Esophagus muscularis mucosa (tissue), 4 donors: ENCODE measurements around the gene MTMR12. TPM values are rescaled to one million over a fixed set of nuclear protein-coding genes. Genes with fewer than 3 reads are reported as not detected.

Experiments
- DNase-seq: peaks from one replicate; pipeline ENCODE4 v3.0.0-alpha.2; 2017; ENCODE audit errors: extremely low spot score
- H3K27ac ChIP-seq, 4 donors: fragments of 200-600 bp; sonication (generic); replicated peaks in 1 of 4; 1 replicate in 3 of 4; 2 replicates in 1 of 4; pipeline ENCODE4 v1.5.1; 2016 to 2019; ENCODE audit warnings: mild to moderate bottlenecking in 1 of 4
- H3K27me3 ChIP-seq, 4 donors: fragments of 200-600 bp; sonication (generic); one replicate each; pipeline versions ENCODE4 v1.5.1 to v1.6.0; 2016 to 2019
- H3K36me3 ChIP-seq, 4 donors: fragments of 200-600 bp; sonication (generic); one replicate each; pipeline ENCODE4 v1.5.1; 2016 to 2019
- H3K4me1 ChIP-seq, 4 donors: fragments of 200-600 bp; sonication (generic); one replicate each; pipeline ENCODE4 v1.5.1; 2016 to 2019
- H3K4me3 ChIP-seq, 4 donors: fragments of 200-600 bp; sonication (generic); 1 replicate in 2 of 4; 2 replicates in 2 of 4; pipeline ENCODE4 v1.5.1; 2016 to 2019; ENCODE audit warnings: mild to moderate bottlenecking in 4 of 4, moderate library complexity in 1 of 4
- H3K9me3 ChIP-seq, 4 donors: fragments of 200-600 bp; sonication (generic); 1 replicate in 3 of 4; 2 replicates in 1 of 4; pipeline ENCODE4 v1.5.1; 2016 to 2019
- CTCF ChIP-seq, 3 experiments: fragments of 200-600 bp in 2 of 3; fragments of 450-650 bp in 1 of 3; sonication (generic) in 2 of 3; IDR thresholded peaks; one replicate each; pipeline ENCODE4 v1.5.1; 2017 to 2019; ENCODE audit warnings: antibody characterized with exemption in 3 of 3, mild to moderate bottlenecking in 2 of 3, moderate library complexity in 1 of 3
- EP300 ChIP-seq: sonication (generic); formaldehyde crosslinking; IDR thresholded peaks from one replicate; pipeline ENCODE4 v1.6.1; 2017; ENCODE audit warnings: antibody characterized with exemption
- POLR2A ChIP-seq: fragments of 450-650 bp; IDR thresholded peaks from one replicate; pipeline ENCODE4 v1.6.1; 2017; ENCODE audit warnings: antibody characterized with exemption, moderate library complexity, mild to moderate bottlenecking, low read depth
- POLR2AphosphoS5 ChIP-seq, 2 donors: sonication (generic); formaldehyde crosslinking; IDR thresholded peaks; one replicate each; pipeline ENCODE4 v1.6.1; 2017; ENCODE audit warnings: antibody characterized with exemption in 2 of 2
- WGBS: methylation state at CpG from one replicate; pipeline ENCODE4 v1.1.5; 2018; 5-methylcytosine and 5-hydroxymethylcytosine counted together
- intact Hi-C: fragments of 100-400 bp; cut with DNase I; formaldehyde crosslinking; loops from one replicate; pipeline ENCODE4 v1.15.1; 2023
- total RNA-seq, 4 donors: library from RNA; depleted of rRNA; stranded (reverse); fragments of >200 nt; gene quantifications; one replicate each; pipeline versions ENCODE4 v1.1.0 to v1.2.1, GENCODE V29; 2016

Gene MTMR12
- total RNA-seq, 4 donors from 2014 or later = 49.9 to 94.0 (median 63.8) TPM

DNA sequence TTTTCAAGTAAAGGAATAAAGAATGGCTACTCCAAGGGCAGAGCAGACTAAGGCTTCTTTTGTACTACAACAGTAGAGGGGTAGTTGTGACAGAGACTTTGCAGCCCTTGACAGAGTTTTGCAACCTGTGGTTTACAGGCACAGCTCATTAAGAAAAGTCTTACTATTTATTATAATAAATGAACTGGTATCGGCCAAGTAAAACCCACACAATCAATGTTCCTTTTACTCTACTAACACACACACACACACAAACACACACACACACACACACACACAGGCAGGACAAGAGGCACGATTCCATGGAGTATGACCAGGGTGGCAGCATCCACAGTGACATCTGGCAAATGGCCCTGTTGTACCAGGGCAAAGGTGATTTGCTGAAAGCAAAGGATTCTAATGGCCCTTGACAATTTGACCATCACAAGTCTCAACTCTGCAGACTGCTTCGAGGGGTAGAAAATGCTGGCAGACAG is 79.5 kb downstream of the MTMR12 start:
- H3K27me3 ChIP-seq = no peaks in the 10 kb centered on the region
- 78% methylated on average over 3 of the region's 3 CpGs for WGBS
- H3K9me3 ChIP-seq = no peaks in the 10 kb centered on the region
- intact Hi-C loops = loop anchor here (2.0 to 10.0 kb wide), 4 partner anchors 79 to 382 kb away; partner anchors contain the start of genes MTMR12 and SUB1
- H3K4me1 ChIP-seq = peaks cover 27 to 35% (median 32%) of the 10 kb centered on the region in 4 donors
- peaks cover 0 to 67% (median 57%) of the 10 kb centered on the region in 4 donors for H3K36me3 ChIP-seq
- no peak for DNase-seq
- H3K27ac ChIP-seq = peak overlapping the region; percentile 60 to 75 (median 72)
- TF ChIP-seq CTCF (IDR thresholded peaks at IDR 0.05) = no peak
- H3K4me3 ChIP-seq = no peak overlapping the region

- no peaks in the 10 kb centered on the region for H3K9me3 ChIP-seq
- peak; percentile 94 for DNase-seq
- H3K4me1 ChIP-seq = peaks cover 27 to 40% (median 32%) of the 10 kb centered on the region in 4 donors
- peaks cover 0 to 61% (median 51%) of the 10 kb centered on the region in 4 donors for H3K36me3 ChIP-seq
- no peaks in the 10 kb centered on the region for H3K27me3 ChIP-seq
- peak; percentile 51 to 54 for TF ChIP-seq POLR2AphosphoS5 (IDR thresholded peaks at IDR 0.05)
- TF ChIP-seq CTCF (IDR thresholded peaks at IDR 0.05) = peak; percentile 79 to 87 (median 81)
- TF ChIP-seq POLR2A = no peak
- intact Hi-C loops = loop anchor here (2.0 to 10.0 kb wide), 4 partner anchors 80 to 382 kb away; partner anchors contain the start of genes MTMR12 and SUB1
- no peak overlapping the region for H3K4me3 ChIP-seq
- 48% methylated on average over 10 of the region's 11 CpGs for WGBS
- H3K27ac ChIP-seq = peak overlapping the region; percentile 60 to 75 (median 72)
Observed at GRCh38 chr5:32232441-32233219, 80.1 kb downstream of the MTMR12 start.

GRCh38 chr5:32231929-32232328 is 80.8 kb downstream of the MTMR12 start:
- no peak for DNase-seq
- TF ChIP-seq POLR2A (no peak), CTCF (IDR thresholded peaks at IDR 0.05) (no peak), EP300 (no peak), POLR2AphosphoS5 (IDR thresholded peaks at IDR 0.05) (no peak)
- Histone ChIP-seq H3K9me3 (no peaks in the 10 kb centered on the region), H3K36me3 (peaks cover 0 to 54% (median 44%) of the 10 kb centered on the region in 4 donors), H3K27me3 (no peaks in the 10 kb centered on the region), H3K4me3 (no peak overlapping the region), H3K27ac (peak overlapping the region; percentile 60 to 75 (median 72)), H3K4me1 (peaks cover 27 to 47% (median 32%) of the 10 kb centered on the region in 4 donors)
- WGBS = 73% methylated on average over 8 of the region's 8 CpGs
- intact Hi-C loops = loop anchor here (2.0 to 10.0 kb wide), 4 partner anchors 80 to 383 kb away; partner anchors contain the start of genes MTMR12 and SUB1

GRCh38 chr5:32231241-32231640 is 81.5 kb downstream of the MTMR12 start:
- Histone ChIP-seq H3K4me1 (peaks cover 27 to 54% (median 38%) of the 10 kb centered on the region in 4 donors), H3K9me3 (no peaks in the 10 kb centered on the region), H3K27me3 (no peaks in the 10 kb centered on the region), H3K36me3 (peaks cover 0 to 47% (median 41%) of the 10 kb centered on the region in 4 donors), H3K27ac (peak overlapping the region in 3 of 4 donors; percentile 72 to 75 (median 72)), H3K4me3 (no peak overlapping the region)
- TF ChIP-seq POLR2AphosphoS5 (IDR thresholded peaks at IDR 0.05) (no peak), POLR2A (no peak), EP300 (no peak), CTCF (IDR thresholded peaks at IDR 0.05) (no peak)
- intact Hi-C loops = loop anchor here (5.0 to 10.0 kb wide), 3 partner anchors 81 to 384 kb away; partner anchors contain the start of genes MTMR12 and SUB1
- DNase-seq = no peak
- 84% methylated on average over 6 of the region's 6 CpGs for WGBS
